Measurements from ENCODE around the gene TMEM185A. TPM values are rescaled to one million over a fixed set of nuclear protein-coding genes. Genes with fewer than 3 reads are reported as not detected.
"Not testable (repeated sequence)": the region's sequence is repeated elsewhere in the genome, so short reads cannot be mapped to it uniquely, and the experiment has no call there.

Gene TMEM185A
- total RNA-seq, 2 experiments from 2014 or later = 15.8 to 16.8 TPM

DNA sequence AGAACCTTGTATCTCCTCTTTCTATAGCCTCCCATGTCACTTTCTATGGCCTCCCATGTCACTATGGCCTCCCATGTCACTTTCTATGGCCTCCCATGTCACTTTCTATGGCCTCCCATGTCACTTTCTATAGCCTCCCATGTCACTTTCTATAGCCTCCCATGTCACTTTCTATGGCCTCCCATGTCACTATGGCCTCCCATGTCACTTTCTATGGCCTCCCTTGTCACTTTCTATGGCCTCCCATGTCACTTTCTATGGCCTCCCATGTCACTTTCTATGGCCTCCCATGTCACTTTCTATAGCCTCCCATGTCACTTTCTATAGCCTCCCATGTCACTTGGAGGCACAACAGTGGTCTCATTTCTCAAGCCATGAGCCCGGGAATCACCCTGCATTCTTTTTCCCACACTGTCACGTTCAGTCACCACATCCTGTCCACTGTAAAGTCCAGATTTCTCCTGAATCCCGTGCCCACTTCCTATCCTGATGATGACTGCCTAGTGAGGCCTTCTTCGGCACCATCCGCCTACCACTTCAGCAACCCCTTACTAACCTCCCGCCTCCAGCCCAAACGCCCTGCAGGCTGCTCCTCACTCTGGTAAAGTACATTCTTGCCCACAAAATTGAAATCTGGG, 26.2 kb downstream of the TMEM185A start:
- H3K4me1 Mint-ChIP-seq, CTCF ChIA-PET, H3K27ac Mint-ChIP-seq, DNase-seq, POLR2A ChIA-PET, H3K4me3 Mint-ChIP-seq, H3K27me3 Mint-ChIP-seq, H3K9me3 Mint-ChIP-seq: not testable (repeated sequence)
- H3K36me3 Mint-ChIP-seq (ENCODE audit: low read depth) = peaks cover 16% of the 10 kb centered on the region

DNA sequence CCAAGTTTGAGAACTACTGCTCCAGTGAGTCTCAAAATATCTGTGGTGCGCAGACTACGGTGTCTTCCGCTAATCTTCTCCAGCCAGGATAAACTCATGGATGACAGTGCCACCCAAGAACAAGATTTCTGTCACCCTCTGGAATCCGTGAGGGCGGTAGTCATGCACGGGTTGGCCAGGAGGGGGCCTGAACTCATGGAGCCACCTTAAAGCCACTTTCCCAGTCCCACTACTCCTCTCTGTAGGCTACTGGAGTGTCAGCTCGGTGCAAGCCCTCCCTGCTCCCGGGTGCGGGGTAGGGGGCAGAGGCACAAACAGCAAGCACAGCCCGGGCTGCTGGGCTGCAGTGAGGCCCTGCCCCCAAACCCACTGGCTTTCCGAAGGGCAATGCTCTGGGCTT, 33.0 kb downstream of the TMEM185A start:
- H3K4me1 Mint-ChIP-seq; H3K27me3 Mint-ChIP-seq; H3K9me3 Mint-ChIP-seq; H3K27ac Mint-ChIP-seq; DNase-seq; H3K36me3 Mint-ChIP-seq (ENCODE audit: low read depth); H3K4me3 Mint-ChIP-seq; CTCF ChIA-PET; POLR2A ChIA-PET: not testable (repeated sequence)

- H3K9me3 Mint-ChIP-seq; H3K27ac Mint-ChIP-seq; H3K36me3 Mint-ChIP-seq (ENCODE audit: low read depth); POLR2A ChIA-PET; DNase-seq; H3K4me3 Mint-ChIP-seq; H3K4me1 Mint-ChIP-seq; CTCF ChIA-PET; H3K27me3 Mint-ChIP-seq: not testable (repeated sequence)
These were observed 35.6 kb downstream of the TMEM185A start for GRCh38 chrX:149595943-149596342.

DNA sequence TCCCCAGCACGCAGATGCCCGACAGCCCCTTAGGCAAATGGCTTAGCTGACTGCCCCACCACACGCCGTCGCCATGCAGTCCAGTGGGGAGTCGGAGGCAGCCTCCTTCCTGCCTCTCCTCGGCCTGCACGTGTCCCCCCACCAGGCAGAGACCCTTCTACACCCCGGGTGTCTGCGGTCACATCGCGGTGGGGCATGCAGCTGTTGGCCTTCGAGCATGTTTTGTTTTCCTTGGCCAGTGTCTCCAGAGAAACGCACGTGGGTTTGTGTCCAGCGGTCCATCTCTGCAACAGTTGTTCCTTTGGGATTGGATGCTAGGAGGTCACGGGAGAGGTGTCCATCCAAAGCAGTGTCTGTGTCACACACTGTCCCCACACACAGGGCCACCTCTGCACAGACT, 36.4 kb downstream of the TMEM185A start, which contains the start of gene HSFX2:
Gene HSFX2 (minus strand): TSS at position 101 of the 400 bp plus-strand sequence. CDS start 614 bp downstream, outside the sequence.
- POLR2A ChIA-PET; CTCF ChIA-PET; H3K4me3 Mint-ChIP-seq; H3K36me3 Mint-ChIP-seq (ENCODE audit: low read depth); H3K9me3 Mint-ChIP-seq; H3K27ac Mint-ChIP-seq; H3K27me3 Mint-ChIP-seq; H3K4me1 Mint-ChIP-seq; DNase-seq: not testable (repeated sequence)

- POLR2A ChIA-PET; CTCF ChIA-PET; H3K36me3 Mint-ChIP-seq (ENCODE audit: low read depth); DNase-seq; H3K4me3 Mint-ChIP-seq; H3K27ac Mint-ChIP-seq; H3K27me3 Mint-ChIP-seq; H3K4me1 Mint-ChIP-seq; H3K9me3 Mint-ChIP-seq: not testable (repeated sequence)
These were observed 40.6 kb downstream of the TMEM185A start for GRCh38 chrX:149590993-149591392.

DNA sequence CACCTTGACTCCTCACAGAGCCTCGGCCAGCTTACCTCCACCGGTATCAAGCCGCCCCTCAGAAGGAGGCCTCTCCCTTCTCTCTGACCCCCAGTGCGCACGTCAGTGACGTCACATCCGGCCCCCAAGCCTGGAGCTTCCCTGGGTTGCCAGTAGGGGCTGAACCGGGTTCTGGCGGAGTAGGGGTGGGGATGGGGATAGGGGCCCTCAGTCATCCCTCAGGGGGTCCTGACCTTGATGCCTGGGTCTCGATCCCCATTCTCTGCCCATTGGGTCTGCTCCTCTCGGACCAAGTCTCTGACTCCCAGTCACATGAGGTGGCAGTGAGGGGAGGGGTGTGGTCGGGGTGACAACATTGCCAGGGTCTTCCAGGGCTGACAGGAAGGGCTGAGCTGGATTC, 44.2 kb downstream of the TMEM185A start, which contains the start of gene MAGEA9B:
Gene MAGEA9B (minus strand): TSS at position 101 of the 400 bp plus-strand sequence. CDS start 4,280 bp downstream, outside the sequence.
- POLR2A ChIA-PET; CTCF ChIA-PET; H3K27me3 Mint-ChIP-seq; H3K36me3 Mint-ChIP-seq (ENCODE audit: low read depth); DNase-seq; H3K4me3 Mint-ChIP-seq; H3K27ac Mint-ChIP-seq; H3K9me3 Mint-ChIP-seq; H3K4me1 Mint-ChIP-seq: not testable (repeated sequence)

DNA sequence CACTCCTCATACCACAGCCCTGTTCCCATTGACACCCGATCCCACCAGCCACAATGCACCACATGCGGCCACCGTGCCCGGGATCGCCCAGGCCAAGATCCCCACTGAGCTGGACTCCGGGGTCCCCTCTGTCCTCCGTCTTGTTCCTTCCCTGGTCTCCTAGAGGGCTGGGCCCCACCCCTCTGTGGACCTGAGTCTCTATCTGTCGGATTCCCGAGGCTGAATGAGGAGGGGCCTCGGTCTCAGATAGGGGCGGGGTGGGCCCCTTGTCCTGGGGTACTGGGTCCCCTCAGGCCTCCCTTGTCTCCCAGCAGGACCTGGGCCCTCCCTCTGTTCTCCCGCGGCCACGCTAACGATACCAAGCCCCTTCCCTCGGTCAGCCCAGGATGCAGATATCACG, 46.0 kb downstream of the TMEM185A start:
- H3K27ac Mint-ChIP-seq; H3K4me1 Mint-ChIP-seq; H3K4me3 Mint-ChIP-seq; CTCF ChIA-PET; H3K27me3 Mint-ChIP-seq; H3K9me3 Mint-ChIP-seq; H3K36me3 Mint-ChIP-seq (ENCODE audit: low read depth); POLR2A ChIA-PET; DNase-seq: not testable (repeated sequence)

- H3K4me1 Mint-ChIP-seq = peaks cover 16% of the 10 kb centered on the region
- H3K4me3 Mint-ChIP-seq; H3K27ac Mint-ChIP-seq; H3K27me3 Mint-ChIP-seq; DNase-seq; H3K9me3 Mint-ChIP-seq; CTCF ChIA-PET; H3K36me3 Mint-ChIP-seq (ENCODE audit: low read depth); POLR2A ChIA-PET: not testable (repeated sequence)
These were observed 58.1 kb downstream of the TMEM185A start for GRCh38 chrX:149573456-149573855.

DNA sequence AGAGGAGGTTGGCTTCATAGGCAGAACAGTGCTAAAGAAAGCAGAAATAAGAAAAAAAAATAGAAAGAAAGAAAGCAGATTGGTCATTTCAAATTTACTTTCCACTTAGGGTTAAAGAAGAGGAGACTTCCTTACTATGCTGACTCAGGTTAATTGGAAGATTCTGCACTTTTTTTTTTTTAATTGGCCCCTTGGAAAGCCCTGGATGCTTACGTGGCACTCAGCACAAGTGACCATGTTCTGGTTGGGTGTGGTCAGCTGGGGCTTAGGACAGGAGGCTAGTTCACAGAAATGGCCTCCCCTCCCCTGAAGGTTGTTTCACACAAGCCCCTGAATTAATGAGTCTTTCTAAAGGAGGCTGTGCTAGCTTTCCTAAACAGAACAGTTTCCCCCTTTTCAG, 58.8 kb downstream of the TMEM185A start:
- POLR2A ChIA-PET = no interaction called here
- H3K4me3 Mint-ChIP-seq = no peak overlapping the region
- peak overlapping the region; percentile 81 for H3K27ac Mint-ChIP-seq
- CTCF ChIA-PET = interaction anchor here (0.6 kb wide), 1 partner anchor 68 kb away, joined by 3 read pairs; no protein-coding TSS in a partner anchor
- no peak for DNase-seq
- H3K9me3 Mint-ChIP-seq = no peaks in the 10 kb centered on the region
- no peaks in the 10 kb centered on the region for H3K27me3 Mint-ChIP-seq
- peaks cover 16% of the 10 kb centered on the region for H3K4me1 Mint-ChIP-seq
- H3K36me3 Mint-ChIP-seq (ENCODE audit: low read depth) = no peaks in the 10 kb centered on the region

- Mint-ChIP-seq H3K9me3 (no peaks in the 10 kb centered on the region), H3K27ac (no peak overlapping the region), H3K27me3 (no peaks in the 10 kb centered on the region), H3K4me1 (peaks cover 16% of the 10 kb centered on the region), H3K4me3 (no peak overlapping the region), H3K36me3 (ENCODE audit: low read depth) (no peaks in the 10 kb centered on the region)
- POLR2A ChIA-PET = no interaction called here
- CTCF ChIA-PET = no interaction called here
- no peak for DNase-seq
These were observed 59.8 kb downstream of the TMEM185A start for GRCh38 chrX:149571770-149572169.

DNA sequence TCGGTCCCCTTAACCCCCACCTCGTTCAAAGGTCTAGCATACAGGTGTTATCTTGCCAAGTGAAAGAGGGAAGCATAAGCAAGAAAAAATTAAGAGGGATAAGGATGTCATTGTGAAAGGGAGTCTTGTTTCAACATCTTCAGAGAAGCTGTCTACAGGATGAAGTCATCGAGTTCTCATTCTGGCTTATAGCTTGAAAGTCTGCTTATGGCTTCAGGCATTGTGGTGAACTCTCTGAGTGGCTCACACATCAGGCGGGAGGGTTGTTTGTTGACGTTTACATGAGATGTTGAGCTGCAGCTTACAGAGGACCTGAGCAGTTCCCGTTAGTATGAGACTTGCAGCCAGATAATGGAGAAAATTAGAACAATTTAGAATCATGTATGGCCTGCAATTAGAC, 60.9 kb downstream of the TMEM185A start:
- CTCF ChIA-PET = no interaction called here
- no peak for DNase-seq
- Mint-ChIP-seq H3K27ac (no peak overlapping the region), H3K36me3 (ENCODE audit: low read depth) (no peaks in the 10 kb centered on the region), H3K4me3 (no peak overlapping the region), H3K27me3 (no peaks in the 10 kb centered on the region), H3K9me3 (no peaks in the 10 kb centered on the region), H3K4me1 (peaks cover 16% of the 10 kb centered on the region)
- POLR2A ChIA-PET = no interaction called here

- ChIA-PET POLR2A (no interaction called here), CTCF (no interaction called here)
- Mint-ChIP-seq H3K4me1 (peaks cover 16% of the 10 kb centered on the region), H3K27ac (no peak overlapping the region), H3K4me3 (no peak overlapping the region), H3K9me3 (no peaks in the 10 kb centered on the region), H3K36me3 (ENCODE audit: low read depth) (no peaks in the 10 kb centered on the region), H3K27me3 (no peaks in the 10 kb centered on the region)
- no peak for DNase-seq
These were observed 61.8 kb downstream of the TMEM185A start for GRCh38 chrX:149569770-149570169.

DNA sequence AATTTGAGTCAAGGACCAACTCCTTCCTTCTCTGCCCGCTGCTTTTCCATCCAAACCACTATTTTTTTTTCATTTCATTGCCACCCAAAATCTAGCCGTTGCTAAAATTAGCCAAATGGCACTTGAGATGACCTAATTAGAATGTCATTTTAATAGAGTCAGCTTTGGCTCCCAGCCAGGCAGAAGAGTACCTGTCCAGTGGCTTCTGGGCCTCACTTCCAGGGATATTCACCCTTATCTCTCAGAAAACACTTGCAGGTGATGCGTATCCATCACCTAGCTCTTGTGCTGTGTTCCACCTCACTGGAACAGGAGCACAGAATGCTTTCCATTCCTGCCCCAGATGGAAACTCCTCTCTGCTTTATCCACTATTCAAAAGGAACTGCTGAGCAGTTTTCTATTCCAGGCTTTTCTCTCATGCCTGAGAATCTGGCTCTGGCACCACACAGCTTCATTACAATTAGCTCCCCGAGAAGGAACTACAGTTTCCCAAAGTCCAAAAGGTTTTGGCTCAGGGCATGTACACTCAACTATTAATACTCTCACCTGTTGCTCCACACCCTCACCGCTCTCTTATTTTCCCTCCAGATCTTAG, 62.8 kb downstream of the TMEM185A start:
- Mint-ChIP-seq H3K36me3 (ENCODE audit: low read depth) (no peaks in the 10 kb centered on the region), H3K4me3 (no peak overlapping the region), H3K4me1 (peaks cover 16% of the 10 kb centered on the region), H3K27ac (no peak overlapping the region), H3K27me3 (no peaks in the 10 kb centered on the region), H3K9me3 (no peaks in the 10 kb centered on the region)
- DNase-seq = no peak
- ChIA-PET CTCF (no interaction called here), POLR2A (no interaction called here)
